HG02798 (cell line): ENCODE results near the gene SLX4IP.

ENCODE experiments used
- ATAC-seq: cut with Tn5 transposase; IDR thresholded peaks from one replicate; pipeline ENCODE4 v1.9.1; 2021; ENCODE audit warnings: mild to moderate bottlenecking; ENCODE audit not compliant: unreplicated experiment, poor library complexity

Gene SLX4IP

GRCh38 chr20:10462516-10462915, 27.4 kb downstream of the SLX4IP start:
- ATAC-seq = no peak

GRCh38 chr20:10463622-10464021, 28.5 kb downstream of the SLX4IP start:
- ATAC-seq = no peak

- no peak for ATAC-seq
Measured at GRCh38 chr20:10465135-10465534, 30.0 kb downstream of the SLX4IP start.

DNA sequence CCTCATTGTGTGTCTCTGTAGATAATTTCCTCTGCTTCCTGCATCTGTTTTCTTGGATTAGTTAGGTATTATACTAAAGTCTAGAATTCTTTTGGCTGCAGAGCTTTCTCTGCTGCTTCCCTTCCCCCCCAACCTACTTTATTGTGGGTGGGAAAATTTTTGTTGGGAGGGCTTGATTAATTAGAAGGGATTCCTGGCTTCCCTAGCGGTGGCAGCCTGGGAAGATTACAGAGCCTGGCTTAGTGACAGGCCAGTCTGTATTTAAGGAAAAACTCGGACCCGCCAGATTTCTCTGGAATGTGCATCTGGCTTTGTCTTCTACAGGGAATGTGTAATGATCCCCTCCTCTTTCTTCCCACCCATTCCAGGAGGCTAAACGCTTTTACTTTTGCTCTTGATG, 31.2 kb downstream of the SLX4IP start:
- ATAC-seq = no peak

- no peak for ATAC-seq
Measured at GRCh38 chr20:10466855-10467254, 31.8 kb downstream of the SLX4IP start.

DNA sequence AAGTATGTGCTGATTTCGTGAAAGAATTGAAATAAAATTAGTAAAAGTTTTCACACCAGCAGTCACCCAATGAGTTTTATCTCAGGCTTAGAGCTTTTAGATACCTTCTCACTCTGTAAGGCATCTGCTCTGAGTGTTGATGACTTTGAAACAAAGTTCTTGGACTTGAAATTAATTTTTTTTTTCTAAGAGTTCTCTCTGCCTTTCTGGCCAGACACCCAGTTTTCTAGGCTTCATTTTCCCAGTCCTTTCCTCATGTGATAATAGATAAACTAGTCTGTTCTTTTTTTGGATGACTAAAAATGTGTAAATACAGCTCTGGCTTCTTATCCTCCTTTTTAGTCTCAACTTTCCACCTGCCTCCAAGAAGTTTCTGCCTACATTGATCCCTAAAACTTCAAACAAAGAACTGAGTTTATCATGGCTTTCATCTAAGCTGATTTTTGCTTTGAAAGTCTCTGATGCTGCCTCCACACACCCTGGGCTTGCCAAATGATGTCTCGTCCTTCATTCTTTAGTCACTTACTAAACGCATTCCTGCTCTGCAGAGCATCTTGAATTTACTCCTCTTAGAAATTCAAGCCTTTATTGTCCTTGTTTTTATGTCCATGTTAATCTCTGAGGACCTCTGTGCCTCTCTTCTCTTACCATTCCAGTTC, 32.7 kb downstream of the SLX4IP start:
- no peak for ATAC-seq

DNA sequence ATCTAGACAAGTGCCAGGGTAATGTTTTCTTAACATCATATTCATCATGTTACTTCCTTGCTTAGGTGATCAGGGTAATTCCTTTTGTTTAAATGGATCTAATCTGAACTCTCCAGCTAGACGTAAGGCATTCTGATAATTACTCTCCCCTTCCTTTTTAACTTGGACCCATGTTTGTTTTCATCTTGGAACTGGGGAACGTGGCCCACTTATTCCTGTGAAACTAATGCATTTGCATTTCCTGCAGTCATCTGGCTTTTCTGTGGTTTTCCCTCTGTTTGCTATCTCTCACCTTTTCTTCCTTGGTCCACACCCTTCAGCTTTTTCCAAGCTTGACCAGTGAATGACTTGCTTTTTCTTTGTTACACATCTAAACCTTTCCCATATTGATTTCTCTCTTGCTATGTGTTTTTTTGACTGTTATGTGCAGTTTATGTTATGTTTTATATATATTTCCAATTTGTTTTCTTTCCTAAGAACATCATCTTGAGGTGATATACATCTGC, 33.3 kb downstream of the SLX4IP start:
- ATAC-seq = no peak

DNA sequence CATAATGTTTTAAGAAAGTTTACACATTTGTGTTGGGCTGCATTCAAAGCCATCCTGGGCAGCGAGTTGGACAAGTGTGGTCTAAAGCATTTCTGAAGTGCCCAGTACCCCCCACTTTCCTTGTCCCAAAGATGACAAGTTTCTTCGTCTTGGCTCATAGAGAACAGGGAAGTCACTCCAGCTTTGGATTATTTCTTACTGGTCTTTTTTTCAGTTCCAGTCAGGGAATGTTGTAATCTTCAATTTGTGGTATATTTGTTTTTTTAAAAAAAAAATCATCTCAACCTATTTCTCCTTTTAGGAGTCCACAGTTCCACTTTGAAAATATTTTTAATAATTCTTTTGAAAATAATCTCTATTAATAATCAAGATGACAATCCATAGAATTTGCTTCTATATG, 34.0 kb downstream of the SLX4IP start:
- no peak for ATAC-seq

GRCh38 chr20:10469599-10469998, 34.5 kb downstream of the SLX4IP start:
- ATAC-seq = no peak

- no peak for ATAC-seq
Measured at GRCh38 chr20:10470276-10470675, 35.2 kb downstream of the SLX4IP start.

DNA sequence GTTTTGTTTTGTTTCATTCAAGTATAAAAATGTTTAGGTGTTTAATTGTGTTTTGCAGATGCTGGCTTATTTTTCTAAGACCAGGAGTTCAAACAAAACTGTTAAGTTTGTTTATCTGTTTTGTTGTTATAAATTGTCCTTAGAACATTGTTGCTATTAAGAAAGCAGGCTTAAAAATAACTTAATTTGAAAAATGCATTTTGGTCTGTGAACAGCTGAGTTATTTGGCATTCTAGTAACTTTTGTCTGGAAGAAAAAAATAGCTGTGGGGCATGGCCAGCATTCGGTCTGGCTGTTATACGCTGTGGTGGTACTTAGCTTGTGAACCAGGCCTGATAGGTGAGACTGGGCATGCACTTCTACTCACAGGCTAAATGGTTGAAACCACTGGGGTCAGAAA, 37.8 kb downstream of the SLX4IP start:
- ATAC-seq = no peak

DNA sequence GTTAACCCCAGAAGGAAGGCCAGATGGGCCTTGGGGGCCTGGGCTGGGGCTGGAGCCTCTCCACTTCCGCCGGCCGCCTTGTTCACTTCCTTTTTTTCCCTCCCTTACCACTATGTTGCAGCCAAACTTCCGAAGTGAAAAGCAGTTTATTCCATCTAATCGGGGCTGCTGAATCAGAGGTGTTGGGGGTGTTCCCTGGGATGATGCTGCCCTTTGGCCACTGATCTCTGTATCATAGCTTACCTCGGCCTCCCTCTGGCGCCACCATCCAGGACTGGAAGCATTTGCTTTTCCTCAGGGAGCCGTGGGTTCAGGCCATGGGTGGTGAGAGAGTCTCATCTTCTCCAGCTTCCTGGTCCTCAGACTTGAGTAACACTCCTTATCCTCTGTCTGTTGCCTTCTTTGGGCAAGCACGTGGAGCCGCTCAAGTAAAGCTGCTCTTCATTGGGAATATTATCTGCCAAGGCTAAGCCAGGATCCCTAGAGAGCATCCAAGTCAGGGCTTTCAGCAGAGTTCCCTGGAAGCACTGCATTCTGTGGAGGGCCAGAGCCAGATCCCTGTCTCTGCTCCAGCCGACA, 39.6 kb downstream of the SLX4IP start:
- ATAC-seq = no peak

DNA sequence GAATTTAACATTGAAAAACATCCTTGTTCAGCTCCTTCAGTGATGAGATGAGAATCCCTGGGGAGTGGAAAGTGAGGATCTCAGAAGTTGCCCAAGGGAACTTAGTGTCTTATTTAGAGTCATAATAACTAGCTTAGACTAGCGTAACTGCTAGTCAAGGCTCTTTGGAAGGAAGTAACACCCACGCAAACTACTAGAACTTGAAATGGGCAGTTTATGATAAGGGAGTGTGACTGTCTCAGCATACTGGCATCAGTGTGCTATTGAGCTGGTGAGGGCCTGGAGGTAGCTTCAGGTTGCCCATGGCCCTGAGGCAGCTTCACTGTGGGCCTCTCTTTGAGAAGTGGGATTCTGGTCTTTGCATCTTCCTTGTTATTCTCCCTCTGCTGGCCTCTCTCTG, 40.1 kb downstream of the SLX4IP start:
- no peak for ATAC-seq

DNA sequence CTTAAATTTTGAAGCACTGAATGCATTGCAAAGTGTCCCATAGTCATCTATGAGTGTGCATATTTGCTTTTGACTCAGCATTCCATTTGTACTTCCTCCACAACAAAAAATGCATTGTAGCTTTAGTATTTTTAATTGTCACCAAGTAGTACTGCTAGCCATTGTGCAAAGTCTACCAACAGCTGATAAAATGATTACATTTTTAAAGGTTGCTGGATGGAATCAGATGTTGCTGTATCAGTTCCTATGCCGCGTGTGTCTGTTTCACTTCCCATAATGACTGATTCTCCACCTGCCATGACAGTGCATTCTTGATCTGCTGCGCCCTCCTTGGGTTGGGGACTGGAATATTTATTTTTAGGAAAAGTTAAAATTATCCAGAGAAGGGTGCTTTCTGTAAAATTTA, 41.2 kb downstream of the SLX4IP start:
- peak; percentile 79 for ATAC-seq

GRCh38 chr20:10478205-10478604, 43.1 kb downstream of the SLX4IP start:
- peak; percentile 76 for ATAC-seq

DNA sequence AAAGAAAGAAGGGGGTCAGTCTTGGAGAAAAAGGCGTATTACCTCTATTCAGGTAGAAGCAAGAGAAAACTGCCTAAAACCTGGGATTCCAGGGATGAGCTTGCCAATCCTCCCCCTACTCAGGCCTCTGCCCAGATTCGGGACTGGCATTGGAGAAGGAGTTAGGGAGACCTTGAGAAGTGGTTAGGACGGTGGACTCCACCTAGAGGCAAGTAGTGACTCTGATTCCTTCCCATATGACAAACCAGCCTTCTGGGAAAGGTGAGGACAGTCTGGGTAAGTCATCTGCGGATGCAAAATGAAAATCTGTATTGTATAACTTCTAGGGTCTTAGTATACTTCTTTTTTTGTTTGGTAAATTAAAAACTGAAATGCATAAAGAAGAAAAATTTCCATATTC, 43.8 kb downstream of the SLX4IP start:
- no peak for ATAC-seq

DNA sequence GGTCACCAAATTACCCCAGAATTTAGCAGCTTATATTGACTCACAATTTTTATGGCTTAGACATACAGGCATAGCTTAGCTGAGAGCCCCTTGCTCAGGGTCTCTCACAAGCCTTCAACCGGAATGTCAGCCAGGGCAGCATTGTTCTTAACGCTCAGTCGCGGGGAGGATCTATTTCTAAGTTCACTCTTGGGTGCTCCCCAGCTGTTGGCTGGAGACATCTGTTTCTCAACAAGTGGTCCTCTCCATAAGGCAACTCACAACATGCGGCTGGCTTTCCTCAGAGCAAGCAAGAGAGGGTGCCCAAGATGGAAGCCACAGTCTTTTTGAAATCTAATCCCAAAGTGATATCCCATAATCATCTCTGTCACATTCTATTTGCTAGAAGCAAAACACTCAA, 46.6 kb downstream of the SLX4IP start:
- ATAC-seq = no peak

DNA sequence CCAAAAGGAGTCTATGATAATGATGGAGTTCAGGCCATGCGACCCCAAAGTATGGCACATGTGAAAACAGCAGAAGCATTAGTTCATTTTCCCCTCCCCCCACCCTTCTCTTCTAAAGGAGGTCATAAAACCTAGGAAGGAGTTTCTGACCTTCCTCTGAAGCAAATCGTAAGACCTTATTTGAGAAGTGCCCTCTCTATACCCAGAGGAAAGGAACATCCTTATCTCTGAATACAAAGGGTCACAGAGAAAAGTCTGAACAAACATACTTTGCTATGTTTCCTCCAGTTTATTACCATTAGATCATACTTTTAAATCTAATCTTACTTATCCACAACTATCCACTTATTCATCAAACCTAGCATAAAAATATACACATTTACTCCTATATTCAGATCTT, 48.6 kb downstream of the SLX4IP start:
- ATAC-seq = no peak

DNA sequence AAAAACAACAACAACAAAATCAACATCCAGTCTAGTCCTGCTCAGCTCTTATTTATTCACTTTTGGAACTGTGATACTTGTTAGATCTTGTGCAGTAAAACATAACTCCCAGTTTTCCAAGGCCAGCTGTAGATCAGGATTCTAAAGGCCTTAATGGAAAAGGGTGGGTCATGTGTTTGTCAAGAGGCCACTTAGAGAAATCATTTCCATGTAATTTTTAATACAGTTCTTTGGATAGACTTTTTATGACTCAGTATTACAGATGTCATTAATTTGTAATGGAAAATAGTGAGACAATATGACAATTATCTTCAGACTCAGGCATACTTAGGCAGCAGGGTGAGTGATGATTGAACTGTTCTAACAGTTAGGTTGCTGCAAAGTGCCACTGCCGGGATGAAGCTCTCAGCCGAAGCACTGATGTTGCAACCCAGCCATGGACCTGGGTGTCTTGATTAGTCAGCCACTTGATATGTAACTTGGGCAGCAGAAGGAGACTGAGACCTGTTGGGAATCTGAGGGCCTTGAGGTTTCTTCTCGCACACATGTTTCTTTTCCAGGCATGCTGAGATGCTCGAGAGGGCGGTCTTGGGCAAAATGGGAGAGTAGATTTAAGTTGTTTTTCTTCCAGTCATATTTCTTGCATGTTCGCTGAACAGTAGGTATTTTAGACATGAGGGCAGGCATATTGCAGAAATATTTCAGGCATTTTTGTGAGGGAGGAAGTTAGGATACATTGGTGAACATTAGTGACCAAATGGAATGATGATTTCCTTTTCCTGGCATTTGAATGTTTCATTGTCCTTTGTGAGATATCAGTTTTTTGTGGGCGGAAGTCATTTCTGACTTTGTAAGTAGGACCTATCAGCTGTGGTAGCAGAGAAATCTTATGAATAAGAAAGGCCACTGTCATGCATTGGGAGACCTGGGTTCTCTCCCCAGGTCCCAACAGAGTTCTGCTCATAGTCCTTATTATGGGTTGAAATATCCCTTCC, 52.3 kb downstream of the SLX4IP start:
- ATAC-seq = no peak

GRCh38 chr20:10488534-10488933, 53.4 kb downstream of the SLX4IP start:
- no peak for ATAC-seq

DNA sequence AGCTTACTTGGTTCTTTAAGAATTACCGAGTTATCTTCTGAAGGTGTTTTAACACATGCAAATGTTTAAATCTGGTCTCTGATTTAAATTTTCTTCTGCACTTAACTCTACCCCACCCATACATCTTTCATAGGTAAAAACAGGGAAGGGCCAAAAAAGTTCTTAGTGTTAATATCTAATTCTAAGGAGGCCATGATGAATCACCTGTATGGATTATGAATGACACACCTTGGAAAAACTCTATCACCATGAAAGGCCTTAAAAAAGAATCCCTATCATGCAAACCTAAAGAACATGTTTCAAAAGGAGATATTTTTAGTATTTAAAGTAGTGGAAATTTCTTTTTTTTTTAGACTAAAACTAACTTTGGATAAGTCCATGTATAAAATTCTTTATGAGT, 54.7 kb downstream of the SLX4IP start:
- no peak for ATAC-seq
